GM12878 (cell line): ENCODE results near the gene LSMEM2. TPM values are rescaled to one million over a fixed set of nuclear protein-coding genes. Genes with fewer than 3 reads are reported as not detected.

Experiments
- ATAC-seq: fragments of 200-7000 bp; cut with Tn5 transposase; 3 replicates; pipeline ENCODE4 v1.9.1; 2020; ENCODE audit warnings: mild to moderate bottlenecking, moderate library complexity
- BruUV-seq: library from RNA; stranded (reverse); fragments of 400-500 nt; replicated peaks from 2 replicates; lab custom pipeline; 2021; lab: Mats Ljungman, UMichigan
- CTCF ChIA-PET: fragments of 300-600 bp; sonication (Branson Sonifier 250); formaldehyde crosslinking; extraction: SDS; loops from one replicate; lab custom pipeline; 2021; ENCODE audit warnings: inconsistent platforms; lab: Yijun Ruan, JAX
- POLR2A ChIA-PET: fragments of 350-600 bp; formaldehyde crosslinking; extraction: SDS; loops from one replicate; lab custom pipeline; 2021; ENCODE audit warnings: inconsistent platforms; lab: Charles Lee
- RAD21 ChIA-PET: fragments of 300-600 bp; sonication (Branson Sonifier 250); formaldehyde crosslinking; loops from one replicate; lab custom pipeline; 2023; ENCODE audit warnings: antibody characterized with exemption; ENCODE audit not compliant: unreplicated experiment; lab: Charles Lee
- SMC1A ChIA-PET: fragments of 300-600 bp; sonication (Branson Sonifier 250); formaldehyde crosslinking; loops from one replicate; lab custom pipeline; 2023; ENCODE audit not compliant: unreplicated experiment, uncharacterized antibody; lab: Charles Lee
- DNase-seq: peaks from one replicate; pipeline ENCODE4 v3.0.0-alpha.2; 2011; ENCODE audit warnings: low read depth, low spot score
- FAIRE-seq: peaks from 3 replicates; lab custom pipeline; 2011; peaks lifted over from hg19 to GRCh38; lab: Jason Lieb, UNC
- H2AFZ ChIP-seq: 2 replicates; pipeline ENCODE4 v1.6.0; 2011; ENCODE audit warnings: low read depth, low read length, control low read depth; ENCODE audit not compliant: control insufficient read depth
- H3K27ac ChIP-seq: 2 replicates; pipeline ENCODE4 v1.5.1; 2011; ENCODE audit warnings: control low read depth; ENCODE audit not compliant: control insufficient read depth, insufficient read depth
- H3K27me3 ChIP-seq, 2 experiments: replicated peaks in 1 of 2; 2 replicates each; pipeline versions ENCODE4 v1.6.0 to v1.6.1; 2011; ENCODE audit warnings: low read length in 1 of 2; ENCODE audit not compliant: control insufficient read depth in 2 of 2, insufficient read depth in 2 of 2
- H3K36me3 ChIP-seq, 2 experiments: 2 replicates each; pipeline ENCODE4 v1.5.1; 2011; ENCODE audit warnings: low read length in 1 of 2; ENCODE audit not compliant: control insufficient read depth in 2 of 2, insufficient read depth in 2 of 2
- H3K4me1 ChIP-seq: 2 replicates; pipeline ENCODE4 v1.6.1; 2011; ENCODE audit warnings: mild to moderate bottlenecking, low read length, moderate library complexity, mixed read lengths; ENCODE audit not compliant: control insufficient read depth, insufficient read depth
- H3K4me2 ChIP-seq: 2 replicates; pipeline ENCODE4 v1.6.0; 2011; ENCODE audit warnings: control low read depth; ENCODE audit not compliant: control insufficient read depth, insufficient read depth
- H3K4me3 ChIP-seq: fragments of 200-600 bp; sonication (generic); 2 replicates; pipeline ENCODE4 v1.5.1; 2016
- H3K79me2 ChIP-seq: 2 replicates; pipeline ENCODE4 v1.6.0; 2011; ENCODE audit warnings: low read length; ENCODE audit not compliant: control insufficient read depth, insufficient read depth
- H3K9ac ChIP-seq: 2 replicates; pipeline ENCODE4 v1.8.0; 2011; ENCODE audit warnings: low read length, control low read depth, mixed read lengths; ENCODE audit not compliant: control insufficient read depth, insufficient read depth
- H3K9me3 ChIP-seq: replicated peaks from 3 replicates; pipeline ENCODE4 v1.5.1; 2011; ENCODE audit warnings: mild to moderate bottlenecking, low read length; ENCODE audit not compliant: control insufficient read depth, insufficient read depth
- H4K20me1 ChIP-seq: 2 replicates; pipeline ENCODE4 v1.6.0; 2011; ENCODE audit not compliant: control insufficient read depth, insufficient read depth
- BRCA1 ChIP-seq: IDR thresholded peaks from 2 replicates; pipeline ENCODE4 v1.6.1; 2011; ENCODE audit warnings: low read depth, low read length, improper control_type of control experiment
- MEF2A ChIP-seq: IDR thresholded peaks from 2 replicates; pipeline ENCODE4 v1.6.1; 2011; ENCODE audit warnings: low read depth, mild to moderate bottlenecking, low read length, moderate library complexity; ENCODE audit not compliant: insufficient read depth
- NR2F1 ChIP-seq: fragments of 450-650 bp; conservative IDR thresholded peaks from 2 replicates; pipeline ENCODE4 v1.6.1; 2017; ENCODE audit warnings: mild to moderate bottlenecking
- RELA ChIP-seq: fragments of 450-650 bp; IDR thresholded peaks from 2 replicates; pipeline ENCODE4 v1.8.0; 2014; ENCODE audit warnings: borderline replicate concordance; ENCODE audit not compliant: partially characterized antibody
- SMARCA5 ChIP-seq: fragments of 450-650 bp; IDR thresholded peaks from 2 replicates; pipeline ENCODE4 v1.6.1; 2017; ENCODE audit warnings: mild to moderate bottlenecking
- SPI1 ChIP-seq: IDR thresholded peaks from 2 replicates; pipeline ENCODE4 v1.6.1; 2011; ENCODE audit warnings: low read depth, mild to moderate bottlenecking, low read length, moderate library complexity, borderline replicate concordance; ENCODE audit not compliant: insufficient read depth
- TARDBP ChIP-seq: IDR thresholded peaks from 2 replicates; pipeline ENCODE4 v1.6.1; 2016; ENCODE audit warnings: borderline replicate concordance
- ZBTB4 ChIP-seq: fragments of 450-650 bp; formaldehyde crosslinking; IDR thresholded peaks from 2 replicates; pipeline ENCODE4 v1.4.0; 2022; ENCODE audit warnings: mild to moderate bottlenecking, moderate library complexity
- ZNF384 ChIP-seq: IDR thresholded peaks from 2 replicates; pipeline ENCODE4 v1.6.1; 2012; ENCODE audit warnings: low read depth, mild to moderate bottlenecking, low read length, improper control_type of control experiment, borderline replicate concordance
- WGBS: methylation state at CpG from one replicate; pipeline ENCODE4 v1.1.6; 2016; ENCODE audit warnings: low lambda C conversion rate; ENCODE audit not compliant: insufficient replicate concordance, insufficient coverage; ENCODE audit errors: missing lambda C conversion rate; 5-methylcytosine and 5-hydroxymethylcytosine counted together
- in situ Hi-C: fragments of 300-500 bp; cut with MboI; formaldehyde crosslinking; loops from 9 replicates; pipeline ENCODE4 v1.14.3; 2018; ENCODE audit warnings: mixed read lengths
- intact Hi-C: fragments of 100-400 bp; cut with micrococcal nuclease; formaldehyde crosslinking; loops from one replicate; pipeline ENCODE4 v1.14.2; 2022; ENCODE audit not compliant: unreplicated experiment
- polyA plus RNA-seq, 11 experiments: library from polyadenylated mRNA; depleted of rRNA in 4 of 11; unstranded in 6 of 11; stranded (reverse) in 5 of 11; fragments of >200 nt; fragmentation: Nextera tagmentation in 4 of 11; fragmentation: Illumina TruSeq in 1 of 11; extraction: Ambion mirVana in 4 of 11; extraction: Trizol in 1 of 11; gene quantifications; 1 replicate in 1 of 11; 2 replicates in 10 of 11; pipeline versions ENCODE4 v1.2.1 to v1.2.3, GENCODE V29; 2011 to 2016; ENCODE audit warnings: inconsistent platforms in 2 of 11, missing spikeins in 2 of 11, low read depth in 1 of 11
- total RNA-seq, 4 experiments: library from RNA; depleted of rRNA in 3 of 4; stranded (reverse); fragments of >200 nt in 3 of 4; fragmentation: Illumina TruSeq in 1 of 4; extraction: Trizol in 1 of 4; gene quantifications; 2 replicates each; pipeline versions ENCODE4 v1.2.1 to v1.2.3, GENCODE V29; 2013 to 2021
- TF ChIP-seq, protein P1 (sequence below), 3 experiments: IDR thresholded peaks in 2 of 3; conservative IDR thresholded peaks in 1 of 3; 2 replicates each; pipeline ENCODE4 v1.5.1; 2011; ENCODE audit warnings: low read depth in 3 of 3, low read length in 3 of 3, mild to moderate bottlenecking in 3 of 3, control low read depth in 2 of 3, moderate library complexity in 2 of 3, inconsistent platforms in 1 of 3, mixed read lengths in 1 of 3; ENCODE audit not compliant: control insufficient read depth in 2 of 3, insufficient read depth in 1 of 3; ENCODE audit errors: extremely low read depth in 1 of 3
- TF ChIP-seq, protein P2 (sequence below): fragments of 450-650 bp; IDR thresholded peaks from 2 replicates; pipeline ENCODE4 v1.6.1; 2016; ENCODE audit warnings: mild to moderate bottlenecking
- TF ChIP-seq, protein P3 (sequence below): IDR thresholded peaks from 2 replicates; pipeline ENCODE4 v1.6.1; 2012; ENCODE audit warnings: low read depth, low read length, improper control_type of control experiment
- TF ChIP-seq, protein P4 (sequence below): fragments of 450-650 bp; IDR thresholded peaks from 2 replicates; pipeline ENCODE4 v1.6.1; 2017; ENCODE audit warnings: borderline replicate concordance

LSMEM2 gene
- total and polyA plus RNA-seq, 10 of the 15 experiments (the other 5 are each of a cell fraction or from before 2014, with no cell fraction given), result 0.17 TPM; not detected in 9

GRCh38 chr3:50279255-50280016 is 549 bp downstream of the LSMEM2 start:
- FAIRE-seq (no peak), ATAC-seq (no peak), DNase-seq (no peak)
- Histone ChIP-seq H3K9me3 (no peaks in the 10 kb centered on the region), H3K4me1 (no peaks in the 10 kb centered on the region), H2AFZ (no peak overlapping the region), H3K4me3 (no peak overlapping the region), H4K20me1 (no peaks in the 10 kb centered on the region), H3K27ac (no peak overlapping the region), H3K9ac (no peak overlapping the region), H3K27me3 (peaks cover 7 to 8% of the 10 kb centered on the region in 2 experiments; a peak in 3 of 4 replicates), H3K4me2 (no peak overlapping the region), H3K79me2 (no peaks in the 10 kb centered on the region), H3K36me3 (no peaks in the 10 kb centered on the region)
- CTCF ChIA-PET, result interaction anchor here (1.5 to 2.4 kb wide), 3 partner anchors 45 to 159 kb away, joined by 3 to 7 read pairs (median 6); partner anchors contain the start of gene GNAT1
- WGBS, result 62% methylated on average over 6 of the region's 8 CpGs
- SMC1A ChIA-PET, result interaction anchor here (1.3 kb wide), 1 partner anchor 84 kb away, joined by 5 read pairs; no protein-coding TSS in a partner anchor
- RAD21 ChIA-PET, result no interaction called here
- POLR2A ChIA-PET, result interaction anchor here (0.6 to 1.1 kb wide), 3 partner anchors 19 to 888 kb away, joined by 4 to 8 read pairs (median 5); no protein-coding TSS in a partner anchor
- BruUV-seq, result no TSS peak
- intact Hi-C loops, result no loop called here
- in situ Hi-C loops, result no loop called here
- TF ChIP-seq SMARCA5 (no peak), SPI1 (no peak), ZBTB4 (CRISPR knock-in tag) (no peak), BRCA1 (no peak), TARDBP (no peak), RELA (no peak), NR2F1 (no peak), ZNF384 (no peak), MEF2A (no peak)
- TF ChIP-seq, protein P1, sequence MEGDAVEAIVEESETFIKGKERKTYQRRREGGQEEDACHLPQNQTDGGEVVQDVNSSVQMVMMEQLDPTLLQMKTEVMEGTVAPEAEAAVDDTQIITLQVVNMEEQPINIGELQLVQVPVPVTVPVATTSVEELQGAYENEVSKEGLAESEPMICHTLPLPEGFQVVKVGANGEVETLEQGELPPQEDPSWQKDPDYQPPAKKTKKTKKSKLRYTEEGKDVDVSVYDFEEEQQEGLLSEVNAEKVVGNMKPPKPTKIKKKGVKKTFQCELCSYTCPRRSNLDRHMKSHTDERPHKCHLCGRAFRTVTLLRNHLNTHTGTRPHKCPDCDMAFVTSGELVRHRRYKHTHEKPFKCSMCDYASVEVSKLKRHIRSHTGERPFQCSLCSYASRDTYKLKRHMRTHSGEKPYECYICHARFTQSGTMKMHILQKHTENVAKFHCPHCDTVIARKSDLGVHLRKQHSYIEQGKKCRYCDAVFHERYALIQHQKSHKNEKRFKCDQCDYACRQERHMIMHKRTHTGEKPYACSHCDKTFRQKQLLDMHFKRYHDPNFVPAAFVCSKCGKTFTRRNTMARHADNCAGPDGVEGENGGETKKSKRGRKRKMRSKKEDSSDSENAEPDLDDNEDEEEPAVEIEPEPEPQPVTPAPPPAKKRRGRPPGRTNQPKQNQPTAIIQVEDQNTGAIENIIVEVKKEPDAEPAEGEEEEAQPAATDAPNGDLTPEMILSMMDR (IDR thresholded peaks at IDR 0.05 in 2 of 3, conservative IDR thresholded peaks at IDR 0.05 in 1 of 3; ENCODE audit: control insufficient read depth in 2 of 3, extremely low read depth in 1 of 3, insufficient read depth in 1 of 3, low read depth in 3 of 3, low read length in 3 of 3), result no peak
- TF ChIP-seq, protein P2, sequence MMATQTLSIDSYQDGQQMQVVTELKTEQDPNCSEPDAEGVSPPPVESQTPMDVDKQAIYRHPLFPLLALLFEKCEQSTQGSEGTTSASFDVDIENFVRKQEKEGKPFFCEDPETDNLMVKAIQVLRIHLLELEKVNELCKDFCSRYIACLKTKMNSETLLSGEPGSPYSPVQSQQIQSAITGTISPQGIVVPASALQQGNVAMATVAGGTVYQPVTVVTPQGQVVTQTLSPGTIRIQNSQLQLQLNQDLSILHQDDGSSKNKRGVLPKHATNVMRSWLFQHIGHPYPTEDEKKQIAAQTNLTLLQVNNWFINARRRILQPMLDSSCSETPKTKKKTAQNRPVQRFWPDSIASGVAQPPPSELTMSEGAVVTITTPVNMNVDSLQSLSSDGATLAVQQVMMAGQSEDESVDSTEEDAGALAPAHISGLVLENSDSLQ, result no peak
- TF ChIP-seq, protein P3, sequence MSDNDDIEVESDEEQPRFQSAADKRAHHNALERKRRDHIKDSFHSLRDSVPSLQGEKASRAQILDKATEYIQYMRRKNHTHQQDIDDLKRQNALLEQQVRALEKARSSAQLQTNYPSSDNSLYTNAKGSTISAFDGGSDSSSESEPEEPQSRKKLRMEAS, result no peak
- TF ChIP-seq, protein P4, sequence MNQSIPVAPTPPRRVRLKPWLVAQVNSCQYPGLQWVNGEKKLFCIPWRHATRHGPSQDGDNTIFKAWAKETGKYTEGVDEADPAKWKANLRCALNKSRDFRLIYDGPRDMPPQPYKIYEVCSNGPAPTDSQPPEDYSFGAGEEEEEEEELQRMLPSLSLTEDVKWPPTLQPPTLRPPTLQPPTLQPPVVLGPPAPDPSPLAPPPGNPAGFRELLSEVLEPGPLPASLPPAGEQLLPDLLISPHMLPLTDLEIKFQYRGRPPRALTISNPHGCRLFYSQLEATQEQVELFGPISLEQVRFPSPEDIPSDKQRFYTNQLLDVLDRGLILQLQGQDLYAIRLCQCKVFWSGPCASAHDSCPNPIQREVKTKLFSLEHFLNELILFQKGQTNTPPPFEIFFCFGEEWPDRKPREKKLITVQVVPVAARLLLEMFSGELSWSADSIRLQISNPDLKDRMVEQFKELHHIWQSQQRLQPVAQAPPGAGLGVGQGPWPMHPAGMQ, result no peak
